Endothelial cell of umbilical vein (primary cell): ENCODE results near the gene ADSL. TPM values are rescaled to one million over a fixed set of nuclear protein-coding genes. Genes with fewer than 3 reads are reported as not detected.
"Not testable (repeated sequence)": the region's sequence is repeated elsewhere in the genome, so short reads cannot be mapped to it uniquely, and the experiment has no call there.

Experiments used
- BruUV-seq: library from RNA; stranded (reverse); fragments of 400-500 nt; replicated peaks from 2 replicates; lab custom pipeline; 2021; lab: Mats Ljungman, UMichigan
- CTCF ChIA-PET: fragments of 300-600, 350-600 bp; sonication (Branson Sonifier 250); formaldehyde crosslinking; loops from one replicate; lab custom pipeline; 2021; ENCODE audit warnings: antibody characterized with exemption, inconsistent platforms; lab: Charles Lee
- POLR2A ChIA-PET: fragments of 300-600, 350-600 bp; sonication (Branson Sonifier 250); formaldehyde crosslinking; loops from one replicate; lab custom pipeline; 2021; ENCODE audit warnings: antibody characterized with exemption, inconsistent platforms; lab: Charles Lee
- DNase-seq: peaks from one replicate; pipeline ENCODE4 v3.0.0-alpha.2; 2011; ENCODE audit warnings: low read depth, low spot score
- FAIRE-seq: peaks from 2 replicates; lab custom pipeline; 2011; peaks lifted over from hg19 to GRCh38; lab: Jason Lieb, UNC
- H2AFZ ChIP-seq: 2 replicates; pipeline ENCODE4 v1.6.0; 2012; ENCODE audit warnings: low read depth, low read length, control low read depth, inconsistent platforms
- H3K27ac ChIP-seq: 2 replicates; pipeline ENCODE4 v1.5.1; 2011; ENCODE audit warnings: low read depth, mild to moderate bottlenecking, control low read depth, low read length, moderate library complexity; ENCODE audit not compliant: insufficient read depth
- H3K27me3 ChIP-seq, 2 experiments: 2 replicates each; pipeline versions ENCODE4 v1.6.0 to v1.6.1; 2011; ENCODE audit warnings: low read length in 2 of 2, mixed read lengths in 1 of 2; ENCODE audit not compliant: control insufficient read depth in 2 of 2, insufficient read depth in 2 of 2
- H3K36me3 ChIP-seq, 2 experiments: 2 replicates in 1 of 2; 3 replicates in 1 of 2; pipeline ENCODE4 v1.5.1; 2011; ENCODE audit warnings: low read length in 2 of 2, mild to moderate bottlenecking in 1 of 2, moderate library complexity in 1 of 2; ENCODE audit not compliant: control insufficient read depth in 2 of 2, insufficient read depth in 2 of 2; ENCODE audit errors: extremely low read depth in 1 of 2
- H3K4me1 ChIP-seq: 3 replicates; pipeline ENCODE4 v1.5.1; 2011; ENCODE audit warnings: mild to moderate bottlenecking, low read length; ENCODE audit not compliant: control insufficient read depth, insufficient read depth; ENCODE audit errors: extremely low read depth
- H3K4me2 ChIP-seq: 2 replicates; pipeline ENCODE4 v1.6.1; 2011; ENCODE audit warnings: low read length, control low read depth, mixed read lengths; ENCODE audit not compliant: insufficient read depth
- H3K4me3 ChIP-seq, 3 experiments: fragments of 200-600 bp in 1 of 3; sonication (generic), shearing (Covaris generic) in 1 of 3; replicated peaks in 1 of 3; 2 replicates each; pipeline ENCODE4 v1.5.1; 2011 to 2016; ENCODE audit warnings: control low read depth in 3 of 3, low read length in 3 of 3, mild to moderate bottlenecking in 2 of 3, inconsistent platforms in 1 of 3, low read depth in 1 of 3, moderate library complexity in 1 of 3; ENCODE audit not compliant: insufficient read depth in 1 of 3
- H3K79me2 ChIP-seq: 2 replicates; pipeline ENCODE4 v1.6.0; 2012; ENCODE audit warnings: low read length, inconsistent platforms; ENCODE audit not compliant: control insufficient read depth, insufficient read depth
- H3K9ac ChIP-seq: replicated peaks from 2 replicates; pipeline ENCODE3; 2011; ENCODE audit warnings: low read length, control low read depth; ENCODE audit not compliant: insufficient read depth; ENCODE audit errors: extremely low read depth
- H3K9me1 ChIP-seq: replicated peaks from 3 replicates; pipeline ENCODE4 v1.6.0; 2011; ENCODE audit warnings: mild to moderate bottlenecking, low read length; ENCODE audit not compliant: control insufficient read depth, insufficient read depth; ENCODE audit errors: extremely low read depth
- H3K9me3 ChIP-seq: replicated peaks from 2 replicates; pipeline ENCODE4 v1.5.1; 2012; ENCODE audit warnings: low read length, inconsistent platforms; ENCODE audit not compliant: control insufficient read depth, insufficient read depth
- H4K20me1 ChIP-seq: replicated peaks from 2 replicates; pipeline ENCODE3; 2011; ENCODE audit warnings: mild to moderate bottlenecking, low read length; ENCODE audit not compliant: control insufficient read depth, insufficient read depth; ENCODE audit errors: extremely low read depth
- EZH2 ChIP-seq: IDR thresholded peaks from 2 replicates; pipeline ENCODE4 v1.6.1; 2012; ENCODE audit warnings: borderline replicate concordance, low read depth, mild to moderate bottlenecking, moderate library complexity, low read length, inconsistent platforms; ENCODE audit not compliant: severe bottlenecking
- dilution Hi-C: fragments of 300-500 bp; cut with MboI; formaldehyde crosslinking; loops from one replicate; pipeline ENCODE4 v1.15.0; 2019; ENCODE audit warnings: low sequenced_read_pairs; ENCODE audit not compliant: extremely low pct_ligation_motif_present
- intact Hi-C: fragments of 100-400 bp; cut with micrococcal nuclease; formaldehyde crosslinking; loops from one replicate; pipeline ENCODE4 v1.10.0; 2022
- polyA plus RNA-seq, 4 experiments: library from polyadenylated mRNA; depleted of rRNA in 3 of 4; stranded (reverse) in 3 of 4; unstranded in 1 of 4; fragments of >200 nt; gene quantifications; 2 replicates each; pipeline versions ENCODE4 v1.2.1 to v1.2.3, GENCODE V29; 2011 to 2012; ENCODE audit warnings: missing spikeins in 1 of 4
- total RNA-seq: library from RNA; stranded (reverse); gene quantifications from 2 replicates; pipeline ENCODE4 v1.2.3, GENCODE V29; 2021

ADSL gene
- total and polyA plus RNA-seq, 2 donors (not counting 3 experiments of a cell fraction or from before 2014, with no cell fraction given), result 103 to 141 TPM

DNA sequence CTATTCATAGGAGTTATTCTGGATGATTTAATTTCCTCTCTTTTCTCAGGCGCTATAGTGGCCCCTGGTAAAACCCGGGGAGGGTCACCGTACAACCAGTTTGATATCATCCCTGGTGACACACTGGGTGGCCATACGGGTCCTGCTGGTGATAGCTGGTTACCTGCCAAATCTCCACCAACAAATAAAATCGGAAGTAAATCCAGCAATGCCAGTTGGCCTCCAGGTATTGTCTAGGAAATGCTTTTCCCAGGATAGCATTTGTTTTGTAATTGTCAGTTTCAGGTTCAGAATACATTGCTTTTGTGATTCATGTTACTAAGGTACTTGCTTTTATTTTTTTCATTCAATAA lies 35.6 kb upstream of the ADSL start:
- CTCF ChIA-PET, result no interaction called here
- FAIRE-seq, result no peak

GRCh38 chr22:40311646-40312045 lies 34.7 kb upstream of the ADSL start:
- H3K4me3 ChIP-seq, intact Hi-C loops: not testable (repeated sequence)

More for the DNA sequence above, 35.6 kb upstream of the ADSL start:
- no peak overlapping the region for H3K4me2 ChIP-seq
- no peaks in the 10 kb centered on the region for H3K9me1 ChIP-seq
- H3K4me1 ChIP-seq, result no peaks in the 10 kb centered on the region
- BruUV-seq, result no TSS peak
- POLR2A ChIA-PET, result no interaction called here
- H3K79me2 ChIP-seq, result no peaks in the 10 kb centered on the region
- no peak overlapping the region for H3K9ac ChIP-seq
- H3K9me3 ChIP-seq, result no peaks in the 10 kb centered on the region
- TF ChIP-seq EZH2, result no peak
- no peak overlapping the region for H3K4me3 ChIP-seq
- H3K27me3 ChIP-seq, result no peaks in the 10 kb centered on the region
- no peak overlapping the region for H3K27ac ChIP-seq
- peaks cover 27 to 30% of the 10 kb centered on the region in 2 experiments for H3K36me3 ChIP-seq
- intact Hi-C loops, result no loop called here
- H2AFZ ChIP-seq, result no peak overlapping the region
- no peaks in the 10 kb centered on the region for H4K20me1 ChIP-seq
- no peak for DNase-seq
- dilution Hi-C loops, result no loop called here

More at GRCh38 chr22:40311646-40312045, 34.7 kb upstream of the ADSL start:
- H3K9me1 ChIP-seq, BruUV-seq, FAIRE-seq, dilution Hi-C loops, H3K79me2 ChIP-seq, POLR2A ChIA-PET, H3K4me1 ChIP-seq, H3K4me2 ChIP-seq, H3K27me3 ChIP-seq, H3K9ac ChIP-seq, H3K9me3 ChIP-seq, H3K27ac ChIP-seq, H4K20me1 ChIP-seq, DNase-seq, CTCF ChIA-PET, H2AFZ ChIP-seq: not testable (repeated sequence)
- peaks cover 31% of the 10 kb centered on the region in 2 experiments for H3K36me3 ChIP-seq
